ENCODE measurements around the gene ABCD4. TPM values are rescaled to one million over a fixed set of nuclear protein-coding genes. Genes with fewer than 3 reads are reported as not detected.

Gene ABCD4
- total RNA-seq, 2 experiments from 2014 or later, result 59.6 to 63.0 TPM

DNA sequence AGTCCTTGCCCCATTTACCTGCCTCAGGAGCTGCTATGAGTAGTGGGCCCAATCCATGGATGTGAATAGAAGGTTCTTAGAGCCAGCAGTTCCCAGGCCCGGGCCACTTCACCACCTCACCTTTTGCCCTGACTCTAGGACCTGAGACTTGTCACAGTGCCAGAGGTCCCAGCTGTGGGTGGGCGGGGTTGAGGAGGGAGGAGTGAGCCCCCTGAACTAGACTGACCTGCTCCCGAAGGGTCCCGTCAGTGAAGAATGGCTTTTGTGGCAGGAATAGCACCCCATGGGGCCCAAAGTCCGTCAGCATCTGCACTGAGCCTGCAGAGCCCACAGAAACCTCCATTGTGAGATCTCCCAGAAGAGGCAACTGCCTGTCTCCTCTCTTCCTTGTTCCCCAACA, 12.9 kb downstream of the ABCD4 start:
- CTCF ChIA-PET, result no interaction called here
- Histone ChIP-seq H3K27me3 (ENCODE audit: control insufficient read depth in 1 of 2, insufficient read depth in 2 of 2, low read length in 2 of 2) (no peaks in the 10 kb centered on the region), H3K36me3 (ENCODE audit: insufficient read depth, low read length) (peaks cover 84% of the 10 kb centered on the region), H3K27ac (ENCODE audit: low read depth in 1 of 2, low read length in 2 of 2) (no peak overlapping the region), H3K4me3 (ENCODE audit: low read length) (no peak overlapping the region), H3K4me1 (ENCODE audit: insufficient read depth, low read length) (no peaks in the 10 kb centered on the region), H3K9me3 (ENCODE audit: control insufficient read depth in 1 of 2, insufficient read depth in 1 of 2, low read length in 2 of 2) (no peaks in the 10 kb centered on the region)
- no peak for ATAC-seq (ENCODE audit: poor library complexity)
- Mint-ChIP-seq H3K27ac (no peak overlapping the region), H3K9me3 (no peaks in the 10 kb centered on the region), H3K4me3 (no peak overlapping the region), H3K4me1 (ENCODE audit: low read depth) (no peaks in the 10 kb centered on the region), H3K27me3 (no peaks in the 10 kb centered on the region), H3K36me3 (ENCODE audit: low read depth) (peaks cover 88% of the 10 kb centered on the region)
- DNase-seq, result no peak
- TF ChIP-seq, protein P1, sequence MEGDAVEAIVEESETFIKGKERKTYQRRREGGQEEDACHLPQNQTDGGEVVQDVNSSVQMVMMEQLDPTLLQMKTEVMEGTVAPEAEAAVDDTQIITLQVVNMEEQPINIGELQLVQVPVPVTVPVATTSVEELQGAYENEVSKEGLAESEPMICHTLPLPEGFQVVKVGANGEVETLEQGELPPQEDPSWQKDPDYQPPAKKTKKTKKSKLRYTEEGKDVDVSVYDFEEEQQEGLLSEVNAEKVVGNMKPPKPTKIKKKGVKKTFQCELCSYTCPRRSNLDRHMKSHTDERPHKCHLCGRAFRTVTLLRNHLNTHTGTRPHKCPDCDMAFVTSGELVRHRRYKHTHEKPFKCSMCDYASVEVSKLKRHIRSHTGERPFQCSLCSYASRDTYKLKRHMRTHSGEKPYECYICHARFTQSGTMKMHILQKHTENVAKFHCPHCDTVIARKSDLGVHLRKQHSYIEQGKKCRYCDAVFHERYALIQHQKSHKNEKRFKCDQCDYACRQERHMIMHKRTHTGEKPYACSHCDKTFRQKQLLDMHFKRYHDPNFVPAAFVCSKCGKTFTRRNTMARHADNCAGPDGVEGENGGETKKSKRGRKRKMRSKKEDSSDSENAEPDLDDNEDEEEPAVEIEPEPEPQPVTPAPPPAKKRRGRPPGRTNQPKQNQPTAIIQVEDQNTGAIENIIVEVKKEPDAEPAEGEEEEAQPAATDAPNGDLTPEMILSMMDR (IDR thresholded peaks at IDR 0.05), result no peak
- intact Hi-C loops (cut with DNase I, micrococcal nuclease), result no loop called here
- POLR2A ChIA-PET, result no interaction called here

DNA sequence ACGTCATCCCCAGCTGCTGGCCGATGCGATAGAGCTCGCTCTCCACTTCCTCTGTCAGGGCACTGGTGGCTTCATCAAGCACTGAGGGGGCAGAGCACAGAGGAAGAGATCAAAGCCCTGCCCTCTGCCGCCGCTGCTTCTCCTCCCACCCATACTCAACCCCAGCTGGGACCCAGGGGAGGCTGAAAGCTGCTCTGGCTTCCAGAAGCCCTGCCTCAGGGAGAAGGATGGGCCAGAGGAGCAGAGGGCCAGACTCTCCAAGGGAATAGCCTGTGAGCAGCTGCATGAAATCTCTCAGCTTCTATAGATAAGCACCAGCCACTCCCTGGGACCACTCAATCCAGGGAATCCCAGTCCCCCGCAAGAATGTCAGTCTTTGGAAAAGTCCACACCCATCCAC, 16.0 kb downstream of the ABCD4 start:
- H3K36me3 ChIP-seq (ENCODE audit: insufficient read depth, low read length), result peaks cover 73% of the 10 kb centered on the region
- H3K4me1 Mint-ChIP-seq (ENCODE audit: low read depth), result no peaks in the 10 kb centered on the region
- intact Hi-C loops (cut with DNase I, micrococcal nuclease), result no loop called here
- no peak overlapping the region for H3K27ac ChIP-seq (ENCODE audit: low read depth in 1 of 2, low read length in 2 of 2)
- POLR2A ChIA-PET, result no interaction called here
- H3K27me3 ChIP-seq (ENCODE audit: control insufficient read depth in 1 of 2, insufficient read depth in 2 of 2, low read length in 2 of 2), result no peaks in the 10 kb centered on the region
- CTCF ChIA-PET, result no interaction called here
- no peak overlapping the region for H3K27ac Mint-ChIP-seq
- no peaks in the 10 kb centered on the region for H3K27me3 Mint-ChIP-seq
- H3K9me3 ChIP-seq (ENCODE audit: control insufficient read depth in 1 of 2, insufficient read depth in 1 of 2, low read length in 2 of 2), result no peaks in the 10 kb centered on the region
- TF ChIP-seq, protein P1 (IDR thresholded peaks at IDR 0.05), result no peak
- no peak overlapping the region for H3K4me3 ChIP-seq (ENCODE audit: low read length)
- ATAC-seq (ENCODE audit: poor library complexity), result no peak
- H3K4me1 ChIP-seq (ENCODE audit: insufficient read depth, low read length), result no peaks in the 10 kb centered on the region
- DNase-seq, result no peak
- H3K4me3 Mint-ChIP-seq, result no peak overlapping the region
- no peaks in the 10 kb centered on the region for H3K9me3 Mint-ChIP-seq
- peaks cover 81% of the 10 kb centered on the region for H3K36me3 Mint-ChIP-seq (ENCODE audit: low read depth)

DNA sequence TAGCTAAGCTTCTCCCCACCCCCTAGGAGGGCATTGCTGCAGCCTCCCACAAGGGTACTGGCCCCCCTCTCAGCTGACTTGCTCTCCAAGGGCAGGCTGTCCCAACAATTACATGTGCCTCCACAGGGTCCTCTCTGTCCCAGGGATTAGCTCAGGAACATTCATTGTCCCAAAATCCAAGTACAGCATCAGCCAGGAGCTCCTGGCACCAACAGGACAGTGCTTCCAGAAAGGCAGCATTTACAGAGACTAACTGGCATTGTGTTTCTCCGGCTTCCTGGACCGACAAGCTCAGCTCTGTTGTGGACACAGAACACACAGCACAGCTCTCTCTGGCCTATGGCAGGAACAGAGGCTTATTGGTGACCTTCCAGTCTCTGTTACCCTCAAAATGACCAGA, 21.7 kb downstream of the ABCD4 start:
- no peaks in the 10 kb centered on the region for H3K4me1 ChIP-seq (ENCODE audit: insufficient read depth, low read length)
- Mint-ChIP-seq H3K9me3 (peaks cover 5% of the 10 kb centered on the region), H3K4me3 (no peak overlapping the region), H3K27ac (no peak overlapping the region), H3K4me1 (ENCODE audit: low read depth) (no peaks in the 10 kb centered on the region), H3K27me3 (no peaks in the 10 kb centered on the region), H3K36me3 (ENCODE audit: low read depth) (peaks cover 38% of the 10 kb centered on the region)
- ATAC-seq (ENCODE audit: poor library complexity) (no peak), DNase-seq (no peak)
- H3K4me3 ChIP-seq (ENCODE audit: low read length), result no peak overlapping the region
- H3K9me3 ChIP-seq (ENCODE audit: control insufficient read depth in 1 of 2, insufficient read depth in 1 of 2, low read length in 2 of 2), result peaks cover 10 to 25% of the 10 kb centered on the region in 2 experiments
- CTCF ChIA-PET, result no interaction called here
- POLR2A ChIA-PET, result interaction anchor here (0.8 kb wide), 1 partner anchor 17 kb away, joined by 3 read pairs; no protein-coding TSS in a partner anchor
- no peak overlapping the region for H3K27ac ChIP-seq (ENCODE audit: low read depth in 1 of 2, low read length in 2 of 2)
- H3K36me3 ChIP-seq (ENCODE audit: insufficient read depth, low read length), result peaks cover 23% of the 10 kb centered on the region
- H3K27me3 ChIP-seq (ENCODE audit: control insufficient read depth in 1 of 2, insufficient read depth in 2 of 2, low read length in 2 of 2), result no peaks in the 10 kb centered on the region
- TF ChIP-seq, protein P1 (IDR thresholded peaks at IDR 0.05), result no peak
- intact Hi-C loops (cut with DNase I, micrococcal nuclease), result no loop called here

Measured in CD4-positive, alpha-beta T cell (primary cell).